GM18520 (cell line): ENCODE data around the gene SMC4.
A peak's percentile ranks its signal among the peaks of the same experiment; 100 is the strongest.
"Not testable (repeated sequence)": the region's sequence is repeated elsewhere in the genome, so short reads cannot be mapped to it uniquely, and the experiment has no call there.

Source experiments
- ATAC-seq: cut with Tn5 transposase; IDR thresholded peaks from one replicate; pipeline ENCODE4 v1.9.1; 2021; ENCODE audit not compliant: unreplicated experiment

The SMC4 gene

DNA sequence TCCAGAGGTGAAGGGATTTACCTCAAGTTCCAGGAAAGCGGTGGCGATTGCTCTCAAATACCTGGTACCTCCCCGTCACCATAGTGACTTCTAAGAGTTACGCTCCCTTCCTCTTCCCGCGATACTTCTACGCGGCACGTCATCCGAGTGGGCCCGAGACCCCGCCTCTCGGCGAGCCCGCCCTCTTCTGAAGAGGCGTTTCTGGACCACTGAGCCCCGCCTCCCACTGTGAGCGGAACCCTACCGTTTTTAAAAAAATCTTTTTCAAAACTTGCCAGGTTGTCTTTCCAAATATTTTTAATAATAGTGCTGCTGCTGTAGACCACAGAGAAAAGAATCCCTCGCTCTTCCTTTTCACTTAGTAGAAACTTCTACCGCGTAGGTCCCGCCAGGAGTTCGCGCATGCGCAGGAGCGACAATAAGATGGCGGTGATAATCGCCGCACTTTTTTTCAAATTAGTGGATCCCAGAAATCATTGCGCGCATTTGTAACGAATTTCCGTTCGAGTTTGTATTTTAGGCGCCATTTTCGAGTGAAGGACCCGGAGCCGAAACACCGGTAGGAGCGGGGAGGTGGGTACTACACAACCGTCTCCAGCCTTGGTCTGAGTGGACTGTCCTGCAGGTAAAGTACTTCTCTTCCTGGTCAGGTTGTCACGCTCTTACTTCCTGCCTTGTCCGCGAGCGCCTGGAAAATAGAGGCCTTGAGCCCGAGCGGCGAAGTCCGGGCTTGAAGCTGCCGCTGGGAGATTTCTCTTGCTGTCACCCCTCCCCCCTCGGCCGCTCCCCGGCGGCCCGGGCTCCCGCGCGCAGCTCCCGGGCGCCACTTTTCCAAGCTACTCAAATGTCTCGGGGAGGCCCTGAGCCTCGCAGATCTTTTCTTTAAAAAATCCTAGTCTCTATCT lies at the start of gene SMC4, which contains the start of gene IFT80:
Gene SMC4 (plus strand): TSS at position 526 of the 905 bp plus-strand sequence. CDS start 1,177 bp downstream, outside the sequence.
Gene IFT80 (minus strand): TSS at position 101 of the 905 bp plus-strand sequence. CDS start 14,625 bp downstream, outside the sequence.
- ATAC-seq, result peak; percentile 93

DNA sequence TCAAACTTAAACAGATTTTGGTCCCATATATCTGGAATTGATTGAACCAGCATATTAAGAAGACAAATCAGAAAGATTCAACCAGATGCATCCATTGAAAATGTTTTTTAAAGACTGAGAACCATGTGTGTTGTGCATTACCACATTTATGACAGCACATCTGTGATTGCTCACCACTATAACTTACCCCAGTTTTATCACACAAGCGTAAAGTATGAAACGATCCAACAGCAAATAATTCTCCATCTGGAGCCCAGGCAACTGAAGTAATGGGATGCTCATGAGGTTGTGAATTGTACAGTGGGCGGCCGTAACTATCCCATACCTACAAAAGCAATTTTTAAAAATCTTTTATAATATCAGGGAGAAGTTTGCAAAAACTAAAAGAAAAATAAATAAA lies 43.6 kb upstream of the SMC4 start:
- ATAC-seq, result no peak

DNA sequence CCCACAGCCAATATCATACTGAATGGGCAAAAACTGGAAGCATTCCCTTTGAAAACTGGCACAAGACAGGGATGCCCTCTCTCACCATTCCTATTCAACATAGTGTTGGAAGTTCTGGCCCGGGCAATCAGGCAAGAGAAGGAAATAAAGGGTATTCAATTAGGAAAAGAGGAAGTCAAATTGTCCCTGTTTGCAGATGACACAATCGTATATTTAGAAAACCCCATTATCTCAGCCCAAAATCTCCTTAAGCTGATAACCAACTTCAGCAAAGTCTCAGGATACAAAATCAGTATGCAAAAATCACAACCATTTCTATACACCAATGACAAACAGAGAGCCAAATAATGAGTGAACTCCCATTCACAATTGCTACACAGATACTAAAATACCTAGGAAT lies 36.6 kb upstream of the SMC4 start:
- ATAC-seq, result not testable (repeated sequence)

DNA sequence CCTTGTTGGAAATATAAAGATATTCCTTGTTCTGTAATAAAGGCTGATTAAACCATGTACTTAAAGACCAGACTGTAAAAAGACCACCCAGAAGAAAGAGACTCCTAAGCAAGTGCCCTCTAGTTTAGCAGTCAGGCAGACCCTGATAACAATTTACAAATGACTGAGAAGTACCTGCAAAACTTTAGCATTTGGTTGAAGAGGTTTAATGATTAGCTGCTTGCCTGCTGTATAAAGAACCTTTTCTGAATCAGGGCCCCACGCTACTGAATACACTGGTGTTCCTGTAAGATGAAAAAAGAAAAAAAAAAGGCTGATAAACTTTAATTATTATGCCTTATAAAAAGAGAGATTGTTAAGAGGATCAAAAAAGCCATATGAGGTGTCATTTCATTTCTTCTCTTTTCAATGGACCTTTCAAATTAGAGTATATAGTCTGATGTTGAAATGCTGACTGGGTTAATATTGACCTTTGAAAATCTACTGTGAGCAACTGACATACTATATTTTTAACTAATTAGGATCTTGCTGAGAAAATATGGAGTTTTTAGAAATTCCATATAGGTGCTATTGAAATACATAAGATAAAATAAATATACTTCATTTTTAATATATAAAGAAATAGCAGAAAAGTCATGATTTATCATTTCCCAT lies 33.5 kb upstream of the SMC4 start:
- ATAC-seq, result no peak

DNA sequence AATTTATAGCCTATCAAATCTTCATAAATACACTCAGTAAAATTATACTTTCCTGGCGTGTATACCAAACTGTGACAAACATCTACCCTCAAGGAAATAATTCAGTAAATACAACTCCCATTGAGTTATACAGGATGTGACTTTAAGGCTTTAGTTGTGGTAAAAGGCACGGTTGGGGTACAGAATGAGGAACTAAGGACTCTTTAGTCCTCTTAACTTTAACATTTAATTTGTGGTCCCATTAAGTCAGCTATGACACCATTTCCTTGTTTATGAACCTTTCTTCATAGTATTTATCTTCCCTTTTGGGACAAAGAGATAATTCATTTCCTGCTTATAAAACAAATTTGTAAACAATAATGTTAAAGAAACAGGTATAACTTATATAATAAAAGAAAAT lies 30.6 kb upstream of the SMC4 start:
- no peak for ATAC-seq

DNA sequence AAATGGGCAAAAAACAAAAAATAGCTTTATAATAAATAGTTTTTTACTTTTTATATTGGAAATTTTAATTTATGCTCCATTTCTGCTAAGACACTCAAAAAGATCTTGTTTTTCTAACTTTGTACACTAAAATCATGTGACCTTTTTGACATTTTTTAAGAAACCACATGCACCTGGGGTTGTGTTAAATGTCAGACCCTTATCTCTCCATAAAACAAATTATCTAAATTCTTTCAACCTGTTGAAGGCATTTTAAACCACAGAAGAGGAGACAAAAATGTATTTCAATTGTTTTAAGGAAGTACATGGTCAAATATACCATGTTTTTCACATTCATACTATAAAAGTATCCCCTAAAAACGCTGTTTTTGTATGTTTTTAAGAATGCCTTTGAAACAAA lies 29.7 kb upstream of the SMC4 start:
- ATAC-seq, result no peak

DNA sequence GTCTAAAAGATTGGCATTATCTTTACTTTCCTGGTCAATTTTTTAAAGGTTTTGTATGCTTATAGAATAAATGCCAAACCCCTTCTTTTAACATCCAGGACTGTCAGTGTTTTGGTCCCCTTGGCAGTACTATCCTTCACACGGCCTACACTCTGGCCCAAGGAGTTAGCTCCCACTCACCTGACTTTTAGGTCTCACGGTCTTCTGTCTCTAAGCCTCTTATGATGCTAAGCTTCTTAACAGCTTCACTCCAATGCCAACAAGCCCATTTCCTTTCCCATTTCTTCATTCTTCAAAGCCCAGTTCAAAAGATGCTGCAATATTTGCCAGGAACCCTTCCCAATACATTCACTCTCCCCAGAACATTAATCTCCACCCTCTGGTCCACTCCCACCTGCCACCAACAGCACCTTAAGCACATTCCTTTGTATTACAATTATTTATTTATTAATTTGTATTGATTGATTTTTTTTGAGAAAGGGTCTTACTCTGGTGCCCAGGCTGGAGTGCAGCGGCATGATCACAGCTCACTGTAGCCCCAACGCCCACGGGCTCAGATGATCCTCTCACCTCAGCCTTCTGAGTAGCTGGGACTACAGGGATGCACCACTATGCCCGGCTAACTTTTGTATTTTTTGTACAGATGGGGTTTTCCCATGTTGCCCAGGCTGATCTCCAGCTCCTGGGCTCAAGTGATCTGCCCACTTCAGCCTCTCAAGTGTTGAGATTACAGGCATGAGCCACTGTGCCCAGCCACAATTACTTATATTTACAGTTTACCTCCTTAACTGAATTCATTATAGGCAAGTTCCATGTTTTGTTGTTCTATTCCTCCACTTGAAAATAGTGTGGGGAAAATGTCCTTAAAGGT lies 28.2 kb upstream of the SMC4 start:
- no peak for ATAC-seq

DNA sequence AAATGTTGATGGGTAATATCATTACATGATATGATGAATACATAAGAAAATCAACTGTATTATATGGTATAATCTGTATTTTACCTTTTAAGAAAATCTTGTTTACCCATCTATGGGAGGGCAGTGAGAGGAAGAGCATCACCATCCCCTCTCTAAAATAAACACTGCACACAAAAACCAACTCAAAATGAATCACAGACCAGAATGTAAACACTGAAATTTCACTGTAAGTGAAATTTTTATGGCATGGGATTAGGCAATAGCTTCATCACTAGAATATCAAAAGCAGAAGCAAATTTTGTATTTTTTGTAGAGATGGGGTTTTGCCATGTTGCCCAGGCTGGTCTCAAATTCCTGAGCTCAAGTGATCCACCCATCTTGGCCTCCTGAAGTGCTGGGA lies 26.7 kb upstream of the SMC4 start:
- ATAC-seq, result no peak

DNA sequence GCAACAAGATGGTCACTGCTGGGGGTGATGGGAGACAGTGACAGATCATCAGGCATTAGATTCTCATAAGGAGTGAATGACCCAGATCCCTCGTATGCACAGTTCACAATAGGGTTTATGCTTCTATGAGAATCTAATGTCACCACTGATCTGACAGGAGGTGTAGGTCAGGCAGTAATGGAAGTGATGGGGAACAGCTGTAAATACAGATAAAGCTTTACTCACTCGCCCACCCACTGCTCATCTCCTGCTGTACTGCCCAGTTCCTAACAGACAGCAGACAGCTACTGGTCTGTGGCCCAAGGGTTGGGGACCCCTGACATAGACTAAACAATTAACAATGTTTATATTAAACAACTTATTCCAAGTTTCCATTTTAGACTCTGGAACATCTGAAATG lies 25.8 kb upstream of the SMC4 start:
- ATAC-seq, result no peak

DNA sequence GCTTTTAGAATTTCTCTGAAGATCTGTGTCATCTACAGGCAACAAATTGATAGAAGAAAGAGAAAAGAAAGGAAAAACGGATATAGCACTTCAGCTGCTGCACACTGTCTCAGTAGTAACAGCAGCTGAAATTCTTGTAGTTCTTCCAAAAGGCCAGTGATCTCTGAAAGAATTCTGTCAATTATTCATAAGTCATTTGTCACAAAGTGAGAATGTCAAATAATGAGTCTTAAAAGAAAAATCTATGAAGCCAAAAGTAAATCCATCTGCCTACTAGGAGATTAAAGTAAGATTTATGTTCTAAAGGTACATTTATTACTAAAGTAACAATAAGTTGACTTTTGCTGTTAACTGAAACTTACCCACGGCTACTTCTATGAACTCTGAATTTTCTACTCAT lies 25.0 kb upstream of the SMC4 start:
- no peak for ATAC-seq

DNA sequence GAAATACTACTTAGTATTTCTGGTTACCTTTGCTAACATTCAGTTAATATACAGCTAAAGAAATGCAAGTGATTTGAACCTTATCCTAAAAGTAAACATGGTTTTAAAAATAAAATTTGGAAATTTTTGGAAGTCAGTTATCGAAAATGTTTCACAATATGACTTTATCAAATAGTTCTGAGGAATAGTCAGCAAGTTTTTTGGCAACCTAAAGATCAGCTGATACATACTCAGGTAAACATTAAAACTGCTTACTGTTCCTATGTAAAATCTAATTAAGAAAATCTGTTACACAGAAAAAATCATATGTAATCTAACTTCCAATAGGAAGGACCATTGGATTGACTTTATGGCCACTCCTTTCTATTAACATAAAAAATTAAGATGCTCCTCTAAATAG lies 24.5 kb upstream of the SMC4 start:
- no peak for ATAC-seq

DNA sequence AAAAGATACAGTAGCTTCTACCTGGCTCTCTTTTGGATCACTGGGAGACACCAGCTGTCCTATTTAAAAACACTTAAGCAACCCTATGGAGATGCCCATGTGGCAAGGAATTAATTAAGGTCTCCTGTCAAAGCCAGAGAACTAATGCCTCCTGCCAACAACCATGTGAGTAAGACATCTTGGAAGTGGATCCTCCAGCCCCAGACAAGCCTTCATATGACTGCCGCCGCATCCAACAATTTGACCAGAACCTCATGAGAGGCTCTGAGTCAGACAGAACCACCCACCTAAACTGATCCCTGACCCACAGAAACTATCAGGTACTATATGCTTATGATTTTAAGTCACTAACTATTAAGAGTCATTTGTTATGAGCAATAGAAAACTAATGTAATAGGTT lies 22.8 kb upstream of the SMC4 start:
- no peak for ATAC-seq

DNA sequence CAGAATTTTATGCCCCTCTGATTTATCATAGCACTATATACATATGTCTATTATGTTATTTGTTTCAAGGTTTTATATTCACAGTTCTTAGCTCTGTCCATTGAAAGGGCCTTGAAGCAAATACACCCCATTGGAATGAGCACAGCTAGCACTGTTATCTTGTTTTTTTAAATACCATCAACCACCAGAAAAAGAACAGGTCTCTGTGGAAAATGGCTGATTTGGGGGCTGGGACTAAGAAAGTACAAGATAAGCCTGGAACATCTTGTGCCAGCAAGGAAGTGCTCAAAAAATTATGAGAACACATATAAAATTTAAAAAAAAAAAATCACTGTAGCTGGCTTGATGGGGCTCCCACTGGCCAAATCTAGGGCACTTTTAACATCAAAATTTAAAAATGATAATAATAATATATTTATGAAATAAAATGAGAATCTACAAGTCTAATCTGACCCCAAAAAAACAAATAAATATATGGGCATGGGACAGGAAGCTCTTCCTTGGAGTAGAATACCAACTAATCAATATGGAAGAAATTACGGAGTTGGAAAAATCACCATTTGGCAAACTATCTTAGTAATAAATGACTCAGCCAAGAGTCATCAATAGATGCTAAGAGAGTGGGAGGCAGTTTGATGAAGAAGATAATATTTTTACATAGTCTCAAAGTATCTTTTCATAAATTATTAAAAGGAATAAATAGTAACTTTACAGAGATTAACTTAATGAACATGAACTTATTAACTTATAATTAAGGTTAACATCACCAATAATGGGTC lies 20.9 kb upstream of the SMC4 start:
- ATAC-seq, result no peak

DNA sequence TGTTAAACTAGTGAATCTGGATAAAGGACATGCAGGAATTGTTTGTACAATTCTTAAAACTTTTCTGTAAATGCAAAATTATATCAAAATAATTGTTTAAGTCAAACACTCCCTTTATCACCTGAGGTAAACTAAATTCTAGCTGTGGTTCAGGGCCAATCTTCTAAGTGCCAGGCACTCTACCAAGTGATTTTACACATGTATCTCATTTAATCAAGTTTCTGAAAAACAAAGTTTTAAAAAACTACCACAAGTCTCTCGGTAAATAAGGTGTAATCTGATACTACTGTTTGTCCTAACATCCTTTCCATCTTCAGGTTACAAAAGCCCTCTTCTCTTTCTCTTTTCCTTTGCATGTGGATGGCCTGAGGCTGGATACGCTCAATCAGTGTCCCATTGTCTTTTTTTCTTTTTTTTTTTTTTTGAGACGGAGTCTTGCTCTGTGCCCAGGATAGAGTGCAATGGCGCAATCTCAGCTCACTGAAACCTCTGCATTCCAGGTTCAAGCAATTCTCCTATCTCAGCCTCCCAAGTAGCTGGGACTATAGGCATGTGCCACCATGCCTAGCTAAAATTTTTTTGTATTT lies 19.7 kb upstream of the SMC4 start:
- no peak for ATAC-seq

DNA sequence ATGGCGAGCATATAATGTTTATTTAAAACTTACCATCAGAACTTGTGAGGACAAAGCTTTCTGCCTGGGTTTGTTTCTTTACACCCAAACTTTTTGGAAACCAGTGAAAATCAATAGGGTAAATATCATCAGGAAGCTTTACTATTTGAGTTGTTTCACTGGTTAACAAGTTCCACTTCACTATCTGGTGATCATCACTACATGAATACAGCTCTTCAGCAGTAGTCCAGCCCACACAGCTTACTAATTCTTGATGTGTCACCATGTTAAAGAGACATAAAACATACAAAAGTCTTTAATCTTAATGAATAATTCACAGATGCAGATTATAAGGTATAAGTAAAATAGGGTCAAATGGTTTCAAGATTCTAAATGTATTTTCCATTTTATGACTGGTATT lies 18.0 kb upstream of the SMC4 start:
- ATAC-seq, result no peak

DNA sequence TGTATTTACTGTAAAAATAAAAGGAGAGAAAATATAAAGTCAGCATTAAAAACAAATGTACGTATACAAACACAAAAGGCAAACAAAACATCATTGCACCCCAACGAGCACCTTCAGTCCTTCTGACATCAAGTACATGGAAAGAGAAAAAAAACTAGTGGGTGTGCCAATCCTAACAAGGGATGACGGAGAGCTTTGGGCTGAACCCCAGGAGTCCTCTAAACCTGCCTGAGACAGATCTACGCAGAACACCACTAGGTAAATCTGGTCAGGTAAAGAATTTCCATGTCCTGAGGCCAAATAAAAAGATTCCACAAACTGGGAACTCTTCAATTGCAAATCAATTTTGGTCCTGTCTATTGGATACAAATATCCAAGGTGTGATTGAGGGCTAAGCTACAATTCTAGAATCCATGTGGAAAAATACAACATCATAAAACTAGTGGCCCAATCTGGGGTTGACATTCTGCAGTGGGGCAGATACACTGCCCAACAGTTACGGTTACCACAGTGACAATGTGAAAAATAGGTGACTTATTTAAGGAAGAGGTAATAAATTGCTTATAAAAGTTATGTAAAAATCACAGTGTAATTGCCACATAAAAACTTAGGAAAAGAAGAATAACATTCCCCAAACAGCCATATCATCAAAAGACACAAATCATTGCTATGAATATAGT lies 14.7 kb upstream of the SMC4 start:
- no peak for ATAC-seq

DNA sequence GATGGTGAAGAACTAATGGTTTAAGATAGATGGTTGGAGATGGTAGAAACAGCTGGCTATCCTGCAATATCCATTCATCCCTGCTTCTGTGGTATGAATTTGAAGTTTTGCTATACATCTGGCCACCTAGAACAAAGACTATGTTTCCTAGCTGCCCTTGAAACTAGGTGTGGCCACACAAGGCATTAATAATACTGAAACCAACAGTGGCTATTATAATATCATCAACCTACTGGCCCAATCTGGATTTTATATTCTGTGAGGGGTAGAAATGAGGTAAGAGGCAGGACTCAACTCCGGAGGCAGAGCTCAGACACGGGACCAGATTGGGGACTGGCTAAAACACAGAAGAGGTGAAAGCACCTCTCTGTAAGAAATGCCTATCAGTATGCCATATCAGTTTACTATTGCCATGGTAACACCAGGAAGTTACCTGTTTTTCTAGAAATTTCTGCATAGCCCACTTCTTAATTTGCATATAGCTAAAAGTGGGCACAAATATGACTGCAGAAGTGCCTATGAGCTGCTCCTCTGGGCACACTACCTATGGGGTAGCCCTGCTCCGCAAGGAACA lies 8.8 kb upstream of the SMC4 start:
- no peak for ATAC-seq

DNA sequence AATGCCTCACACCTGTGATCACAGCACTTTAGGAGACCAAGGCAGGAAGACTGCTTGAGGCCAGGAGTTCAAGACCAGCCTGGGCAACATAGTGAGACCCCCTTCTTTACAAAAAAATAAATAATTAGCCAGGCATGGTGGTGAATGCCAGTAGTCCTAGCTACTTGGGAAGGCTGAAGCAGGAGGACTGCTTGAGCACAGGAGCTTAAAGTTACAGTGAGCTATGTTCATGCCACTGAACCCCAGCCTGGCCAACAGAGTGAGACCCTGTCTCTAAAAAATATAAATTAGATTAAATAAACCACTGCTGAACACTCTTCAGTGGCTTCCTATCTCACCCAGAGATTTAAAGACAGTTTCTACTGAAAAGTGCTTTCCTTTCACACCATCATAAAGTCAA lies 6.7 kb upstream of the SMC4 start:
- ATAC-seq, result no peak

DNA sequence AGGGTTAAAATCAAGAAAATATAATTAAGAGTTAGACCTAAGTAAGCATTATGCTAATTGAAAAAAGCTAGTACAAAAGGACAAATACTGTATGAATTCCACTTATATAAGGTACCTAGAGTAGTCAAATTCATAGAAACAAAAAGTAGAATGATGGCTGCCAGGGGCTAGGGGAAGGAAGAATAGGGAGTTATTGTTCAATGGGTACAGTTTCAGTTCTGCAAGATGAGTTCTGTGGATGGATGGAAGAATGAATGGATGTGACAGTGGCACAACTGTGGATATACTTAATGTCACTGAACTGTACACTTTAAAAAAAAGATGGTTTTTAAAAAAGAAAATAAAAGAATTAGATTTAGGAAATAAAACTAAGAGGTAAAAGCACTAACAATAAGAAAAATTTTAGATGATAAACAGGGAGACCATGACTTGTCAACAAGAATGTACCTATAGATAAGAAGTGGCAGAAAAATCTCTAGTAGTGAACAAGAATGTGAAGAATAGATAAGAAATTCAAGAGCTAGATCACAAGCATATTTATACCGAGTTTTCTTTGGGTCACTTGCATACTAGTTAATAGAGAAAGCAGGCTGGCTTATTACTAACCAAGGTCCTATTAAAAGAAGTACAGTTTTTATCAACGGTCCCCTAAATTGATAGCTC lies 6.0 kb upstream of the SMC4 start:
- no peak for ATAC-seq
